ENCODE measurements around the gene PIM3.

The PIM3 gene

DNA sequence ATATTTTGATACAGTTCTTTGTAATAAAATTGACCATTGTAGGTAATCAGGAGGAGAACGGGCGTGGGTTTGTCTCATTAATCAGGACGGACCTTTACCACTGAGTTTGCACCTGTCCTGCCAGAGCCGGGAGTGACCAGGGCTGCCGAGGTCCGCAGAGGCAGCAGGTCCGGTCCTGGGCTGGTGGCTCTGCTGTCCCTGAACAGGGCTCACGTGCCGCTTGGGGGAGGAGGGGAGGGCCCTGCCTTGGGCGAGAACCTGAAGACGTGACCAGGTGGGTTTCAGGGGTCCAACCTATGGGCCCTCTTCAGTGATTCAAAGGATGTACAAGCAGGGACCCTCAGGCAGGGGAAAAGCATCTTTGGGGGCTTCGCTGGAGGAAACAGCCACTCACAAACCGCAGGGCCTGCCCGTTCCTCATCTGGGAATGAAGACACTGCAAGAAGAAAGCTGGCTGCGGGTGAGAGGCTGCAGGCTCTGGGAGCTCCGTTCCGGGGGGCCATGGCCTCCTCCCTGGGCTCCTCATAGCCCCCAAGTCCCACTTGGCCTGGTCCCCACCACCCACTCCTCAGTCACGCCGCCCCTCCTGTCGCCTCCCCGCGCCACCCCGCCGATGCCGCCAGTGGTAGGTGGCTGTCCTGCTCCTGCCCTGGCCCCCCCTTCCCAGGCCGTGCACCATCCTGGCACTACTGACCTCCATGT is 32.9 kb upstream of the PIM3 start:
- DNase-seq: no peak

DNA sequence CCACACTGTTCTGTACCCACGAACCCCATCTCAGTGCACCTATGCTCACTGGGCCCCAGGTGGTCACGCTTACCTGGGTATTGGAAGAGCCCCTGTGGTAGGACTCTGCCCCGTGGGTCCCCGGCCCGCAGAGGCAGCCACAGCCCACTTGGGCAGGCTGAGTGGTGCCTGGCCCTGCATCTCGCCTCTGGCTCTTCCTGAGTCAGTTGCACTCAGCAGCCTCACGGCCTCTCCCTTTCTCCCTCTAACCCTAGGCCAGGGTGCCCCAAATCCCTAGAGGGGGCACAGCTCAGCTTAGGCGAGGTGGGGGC is 32.4 kb upstream of the PIM3 start:
- no peak for DNase-seq

DNA sequence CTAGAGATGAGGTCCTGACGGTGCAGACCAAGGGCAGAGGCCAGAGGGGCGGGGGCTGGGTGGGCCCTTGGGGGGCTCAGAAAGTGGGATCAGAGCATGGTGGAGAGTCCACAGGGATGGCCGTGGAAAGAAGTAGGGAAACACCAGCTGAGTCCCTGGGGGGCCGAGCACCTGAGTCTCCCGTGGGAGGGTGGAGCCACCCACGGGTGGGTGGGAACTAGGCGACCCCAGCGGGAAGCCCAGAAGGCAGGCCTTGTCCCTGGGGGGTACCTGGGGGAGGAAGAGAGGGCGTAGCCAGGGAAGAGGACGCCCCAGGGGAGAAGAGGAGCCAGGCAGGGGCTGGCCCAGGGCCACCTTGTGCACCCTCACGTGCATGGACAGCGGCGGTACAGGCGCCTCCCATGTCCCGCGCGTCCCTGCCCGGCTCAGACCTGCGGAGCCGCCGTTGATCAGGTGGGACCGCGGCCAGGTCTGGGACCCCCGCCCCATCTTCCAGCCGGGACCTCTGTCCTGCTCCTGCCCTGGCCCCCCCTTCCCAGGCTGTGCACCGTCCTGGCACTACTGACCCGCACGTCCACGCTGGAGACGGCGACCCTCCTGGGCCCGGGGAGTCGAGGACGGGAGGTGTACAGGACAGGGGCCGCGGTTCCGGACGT is 31.9 kb upstream of the PIM3 start:
- no peak for DNase-seq

DNA sequence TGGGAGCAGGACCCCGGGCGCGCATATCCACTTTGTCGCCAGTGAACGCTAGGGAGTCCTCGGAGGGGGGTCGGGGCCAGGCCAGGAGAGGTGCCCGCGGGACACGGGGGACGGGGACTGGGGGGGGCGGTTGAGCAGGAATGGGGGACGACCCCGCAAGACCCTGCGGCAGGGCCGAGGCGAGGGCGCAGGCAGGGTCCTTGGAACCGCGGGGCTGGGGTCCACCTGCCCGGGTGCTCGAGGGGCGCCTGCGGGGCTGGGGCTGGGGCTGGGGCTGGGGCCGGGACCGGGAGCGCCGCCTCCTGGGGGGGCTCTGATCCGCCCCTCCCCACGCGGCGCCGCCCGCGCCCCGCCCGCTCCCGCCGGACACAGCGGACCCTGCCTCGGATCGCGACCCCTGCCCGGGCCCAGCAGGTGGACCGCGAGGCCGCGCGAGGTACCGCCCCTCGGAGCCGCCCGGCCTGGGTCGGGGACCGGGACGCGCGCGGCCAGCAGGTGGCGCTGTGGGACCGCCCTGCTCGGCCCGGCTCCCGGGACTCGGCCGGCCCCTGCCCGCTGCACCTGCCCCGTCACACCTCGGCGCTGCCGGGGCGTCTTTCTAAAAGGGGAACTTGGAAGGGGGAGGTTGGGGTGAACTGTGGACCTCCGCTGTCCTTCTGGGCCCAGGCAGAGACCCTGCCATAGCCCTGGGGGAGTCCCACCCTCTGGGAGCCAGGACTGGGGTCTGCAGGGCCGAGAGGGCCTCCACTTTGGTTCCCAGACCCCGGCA is 31.2 kb upstream of the PIM3 start:
- DNase-seq: peak in 17 of 56 donors; percentile 5 to 68 (median 31)

DNA sequence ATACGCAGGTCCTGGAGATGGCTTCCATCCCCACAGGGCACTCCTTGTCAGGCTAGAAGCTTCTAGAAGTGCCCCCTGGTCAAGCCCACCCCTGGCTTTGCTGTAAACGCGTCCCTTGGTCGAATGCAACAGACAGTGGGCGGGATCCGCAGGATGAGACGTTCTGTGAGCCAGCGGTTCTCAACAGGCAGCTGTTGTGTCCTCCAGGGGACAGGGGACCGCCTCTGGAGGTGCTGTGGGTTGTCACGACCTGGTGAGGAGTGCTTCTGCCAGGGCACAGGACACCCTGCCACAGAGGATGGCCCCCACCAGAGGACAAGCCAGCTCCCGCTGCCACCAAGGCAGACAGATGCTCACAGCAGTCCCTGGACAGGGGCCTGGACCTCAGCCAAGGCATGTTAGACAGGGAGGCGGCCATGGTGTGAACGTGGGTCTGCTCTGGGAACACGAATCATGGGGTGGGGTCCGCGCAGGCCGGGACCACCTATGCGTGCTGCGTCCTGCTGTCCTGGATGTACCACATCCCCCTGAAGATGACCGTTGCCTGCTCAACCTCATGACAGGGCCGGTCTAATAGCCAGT is 30.5 kb upstream of the PIM3 start:
- peak in 5 of 56 donors; percentile 10 to 37 (median 18) for DNase-seq

DNA sequence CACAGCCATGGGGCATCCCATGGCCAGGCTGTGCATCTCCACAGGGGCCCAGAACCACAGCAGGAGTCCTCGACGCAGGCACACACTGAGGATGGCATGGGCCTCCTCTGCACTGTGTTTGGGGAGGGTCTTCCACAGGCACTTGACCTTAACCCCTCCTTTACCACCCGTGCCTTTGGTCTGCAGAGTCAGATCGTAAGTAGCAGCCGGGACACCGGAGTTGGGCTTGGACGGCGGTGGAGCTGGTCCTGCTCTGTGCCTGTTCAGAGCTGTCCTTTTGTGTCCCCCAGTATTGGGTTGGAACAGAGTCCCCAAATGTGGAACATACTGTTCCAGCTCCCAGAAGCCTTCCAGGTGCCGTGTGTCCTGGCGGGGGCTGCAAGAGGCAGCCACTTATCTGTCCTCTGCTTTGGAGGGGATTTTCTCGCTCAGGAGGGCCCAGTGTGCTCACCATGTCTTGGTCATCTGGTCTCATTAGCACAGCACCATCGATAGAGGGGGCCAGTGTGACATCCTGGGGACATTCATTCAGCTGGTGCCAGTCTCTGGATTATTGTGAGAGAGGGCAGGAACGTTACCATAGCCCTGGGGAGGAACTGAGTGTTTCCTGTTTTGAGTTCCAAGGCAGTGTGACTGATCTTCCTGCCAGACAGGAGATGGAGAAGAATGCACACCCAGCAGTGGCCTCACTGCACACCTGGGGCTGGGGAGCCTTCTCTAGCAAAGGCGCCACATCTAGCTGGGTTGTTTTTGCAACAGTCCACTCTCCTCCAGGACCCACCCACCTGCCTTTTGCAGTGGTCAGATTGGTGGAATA is 29.8 kb upstream of the PIM3 start:
- peak in 47 of 56 donors; percentile 20 to 76 (median 51) for DNase-seq

DNA sequence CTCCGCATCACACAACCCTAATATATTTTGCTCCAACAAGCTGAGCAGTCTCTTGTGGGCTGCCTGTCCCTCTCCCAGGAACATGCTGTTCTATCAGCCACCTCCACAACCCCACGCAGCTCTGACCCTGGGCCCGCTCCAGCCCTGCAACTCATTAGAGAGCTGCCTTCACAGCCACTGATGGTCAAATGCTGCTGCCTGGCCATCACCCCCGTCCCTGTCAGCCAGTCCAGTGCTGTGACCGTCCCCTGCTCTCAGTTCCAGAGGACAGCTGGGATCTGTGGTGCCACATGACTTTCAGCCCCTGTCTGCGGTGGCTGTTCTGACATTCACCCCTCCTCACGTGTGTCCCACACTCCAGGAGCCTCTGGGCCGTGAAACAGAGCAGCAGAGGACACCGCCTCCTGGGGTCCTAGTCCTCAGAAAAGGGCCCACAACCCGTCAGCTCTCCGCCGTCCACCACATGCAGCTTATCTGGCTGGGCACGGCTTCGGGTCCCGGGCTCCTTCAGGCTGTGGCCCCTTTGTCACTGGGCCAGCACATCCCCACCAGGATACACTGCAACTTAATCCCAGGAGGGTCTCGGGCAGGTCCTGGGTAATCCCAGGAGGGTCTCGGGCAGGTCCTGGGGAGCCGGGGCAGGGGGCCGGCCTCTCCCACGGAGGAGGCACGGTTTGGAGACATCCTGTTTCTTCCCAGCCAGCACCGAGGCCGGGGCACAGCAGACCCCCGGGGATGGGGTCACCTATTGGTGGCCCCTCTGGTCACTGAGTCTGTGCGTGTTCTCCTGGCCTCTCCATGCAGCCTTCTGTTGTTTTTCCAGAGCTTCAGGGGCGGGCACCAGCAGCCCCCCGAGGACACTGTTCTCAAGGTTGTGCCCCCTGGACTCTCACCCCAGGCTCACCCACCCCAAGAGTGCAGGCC is 27.1 kb upstream of the PIM3 start:
- peak in 35 of 56 donors; percentile 17 to 75 (median 44) for DNase-seq

DNA sequence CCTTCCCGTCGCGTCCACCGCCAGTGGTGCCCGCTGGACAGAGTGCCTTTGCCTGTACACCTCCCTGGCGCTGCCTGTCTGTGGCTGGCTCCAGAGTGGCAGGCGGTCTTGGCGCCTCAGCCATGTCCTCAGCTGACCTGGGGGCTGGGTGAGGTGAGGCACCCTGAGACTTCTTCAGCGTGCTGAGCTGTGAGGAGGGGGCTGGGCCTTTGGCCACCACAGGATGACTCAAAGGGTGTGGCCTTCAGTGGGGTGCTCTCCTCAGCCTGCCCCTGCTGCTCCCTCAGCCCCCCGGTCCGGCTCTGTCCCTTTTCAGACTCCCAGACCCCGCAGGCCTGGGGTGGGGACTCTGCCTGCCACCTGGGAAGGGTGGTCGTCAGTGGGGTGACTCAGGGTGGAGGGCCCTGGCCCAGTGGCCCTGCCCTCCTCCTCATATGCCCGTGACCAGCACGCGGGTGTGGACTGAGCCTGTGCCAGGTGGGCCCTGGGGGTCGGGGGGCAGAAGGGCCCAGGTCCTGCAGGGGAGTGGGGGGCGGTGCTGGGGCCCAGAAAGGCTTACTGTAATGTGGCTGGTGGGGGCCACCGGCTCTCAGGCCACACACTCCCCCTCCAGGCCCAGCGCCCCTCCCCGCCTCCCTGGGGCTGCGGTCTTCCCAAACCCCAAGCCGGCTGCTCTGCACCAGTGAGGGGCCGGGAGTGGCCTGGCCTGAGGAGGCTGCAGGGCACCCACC is 26.2 kb upstream of the PIM3 start:
- DNase-seq: peak in 18 of 56 donors; percentile 7 to 69 (median 28)

DNA sequence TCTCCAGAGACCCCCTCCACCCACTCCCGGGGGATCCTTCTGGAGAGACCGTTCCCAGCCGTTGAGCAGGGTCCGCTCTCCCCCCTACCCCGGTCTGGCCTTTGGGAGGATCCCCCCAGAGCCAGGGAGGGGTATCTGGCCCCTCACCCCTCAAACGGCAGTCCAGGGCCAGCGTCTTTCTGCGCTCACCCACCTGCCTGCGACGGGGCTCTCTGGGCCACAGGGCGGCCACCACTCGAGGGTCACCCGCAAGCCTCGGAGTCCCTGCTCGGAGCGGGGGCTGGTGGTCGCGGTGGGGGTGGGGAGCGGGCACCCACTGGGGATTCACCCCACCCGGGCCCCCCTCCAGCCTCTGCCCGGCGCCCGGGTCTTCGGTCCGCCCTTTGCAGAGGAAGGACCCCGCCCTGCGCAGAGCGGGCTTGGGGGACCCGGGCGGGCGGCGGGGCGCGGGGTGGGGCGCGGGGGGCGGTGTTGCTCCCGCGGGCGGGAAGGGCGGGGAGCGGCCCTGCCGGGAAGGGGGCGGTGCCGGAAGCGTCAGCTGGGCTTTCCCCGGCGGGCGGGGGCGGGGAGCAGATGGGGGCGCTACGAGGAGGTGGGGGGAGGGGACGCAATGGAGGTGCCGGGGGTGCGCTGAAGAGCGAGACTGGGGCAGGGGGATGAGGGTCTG is 25.5 kb upstream of the PIM3 start:
- DNase-seq: peak in 37 of 56 donors; percentile 4 to 81 (median 38)

DNA sequence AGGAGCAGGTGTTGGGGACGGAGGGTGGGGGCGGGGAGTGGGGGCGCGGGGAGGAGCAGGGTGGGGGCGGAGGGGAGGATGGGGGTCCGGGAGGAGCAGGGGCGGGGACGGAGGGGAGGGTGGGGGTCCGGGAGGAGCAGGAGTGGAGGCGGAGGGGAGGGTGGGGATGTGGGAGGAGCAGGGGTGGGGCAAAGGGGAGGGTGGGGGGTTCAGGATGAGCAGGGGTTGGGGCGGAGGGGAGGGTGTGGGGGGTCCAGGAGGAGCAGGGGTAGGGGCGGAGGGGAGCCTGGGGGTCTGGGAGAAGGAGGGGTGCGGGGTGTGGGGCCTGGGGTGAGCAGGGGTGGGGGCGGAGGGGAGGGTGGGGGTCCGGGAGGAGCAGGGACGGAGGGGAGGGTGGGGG is 25.0 kb upstream of the PIM3 start:
- DNase-seq: peak in 5 of 56 donors; percentile 30 to 57 (median 46)

DNA sequence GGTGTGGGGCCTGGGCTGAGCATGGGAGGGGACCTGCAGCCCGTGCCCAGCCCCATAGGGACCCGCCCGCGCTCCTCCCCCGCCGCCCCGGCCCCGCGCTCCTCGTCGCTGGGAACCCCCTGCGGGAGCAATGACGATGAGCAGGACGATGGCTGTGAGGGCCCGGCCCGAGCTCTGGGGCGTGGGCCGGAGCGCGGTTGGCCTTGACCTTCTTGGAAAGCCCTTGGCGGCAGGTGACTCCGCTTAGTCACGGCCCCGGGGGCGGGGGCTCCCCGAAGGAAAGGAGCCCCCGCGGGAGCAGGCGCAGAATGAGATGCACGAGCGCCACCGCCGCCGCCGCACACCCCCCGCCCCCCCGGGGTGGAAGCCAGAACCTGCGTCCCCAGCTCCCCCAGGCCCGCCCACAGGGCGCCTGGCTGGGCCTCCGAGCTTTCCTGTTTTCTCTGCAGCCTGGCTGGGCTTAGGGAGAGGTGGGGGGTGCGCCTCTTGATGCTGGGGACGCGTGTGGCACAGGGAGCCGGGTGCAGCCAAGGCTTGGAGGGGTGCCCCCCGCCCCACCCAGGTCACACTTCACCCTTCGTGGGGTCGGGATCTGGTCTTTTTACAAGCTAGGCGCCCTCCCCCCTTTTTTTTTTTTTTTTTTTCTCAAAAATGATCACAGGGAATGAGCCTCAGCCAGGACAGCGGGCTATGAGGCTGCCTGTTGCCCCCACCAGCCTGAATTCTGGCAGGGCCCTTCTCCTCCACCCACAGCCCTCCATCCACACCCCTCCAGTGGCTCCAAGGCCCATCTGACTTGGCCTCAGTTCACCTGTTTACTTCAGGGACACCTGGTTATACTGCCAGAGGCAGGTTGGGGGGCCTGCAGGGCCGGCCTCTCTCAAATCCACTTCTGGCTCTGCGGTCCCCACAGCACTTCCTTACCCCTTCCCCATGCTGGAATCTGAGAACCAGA is 24.3 kb upstream of the PIM3 start:
- DNase-seq: peak in 46 of 56 donors; percentile 24 to 86 (median 62)

DNA sequence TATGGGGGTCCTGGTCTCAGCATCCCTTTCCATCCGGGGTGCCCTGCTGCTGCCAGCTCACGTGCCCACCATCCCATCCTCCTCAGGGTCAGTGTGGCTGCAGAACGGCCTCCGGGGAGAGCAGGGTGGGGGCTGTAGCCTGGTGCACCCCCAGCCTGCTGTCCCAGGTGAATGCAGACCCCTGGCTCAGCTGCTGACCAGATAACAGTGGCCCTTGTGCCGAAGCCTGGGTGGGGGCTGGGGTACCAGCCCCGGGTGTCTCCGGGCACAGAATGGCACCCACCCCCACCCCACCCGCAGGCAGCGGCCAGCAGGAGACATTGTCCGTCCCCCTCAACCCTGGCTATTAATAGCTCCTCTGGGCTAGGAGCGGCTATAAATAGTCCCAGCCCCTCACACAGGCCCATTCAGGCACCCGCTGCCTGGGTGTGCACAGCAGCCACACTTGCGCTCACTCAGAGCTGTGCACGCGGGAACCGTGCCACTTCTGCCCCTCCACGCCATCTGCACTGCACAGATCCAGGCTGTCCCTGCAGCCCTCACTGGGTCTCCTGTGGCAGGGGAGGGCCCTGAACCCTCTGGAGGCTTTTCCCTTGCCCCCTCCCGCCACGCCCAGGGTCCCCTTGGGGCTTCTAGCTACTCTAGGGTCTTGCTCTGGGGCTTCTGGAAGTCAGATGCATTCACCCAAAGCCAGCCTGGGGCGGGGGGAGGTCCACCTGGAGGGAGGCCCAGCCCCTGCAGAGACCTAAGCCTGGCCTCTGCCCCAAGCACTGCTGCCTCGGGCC is 23.4 kb upstream of the PIM3 start:
- peak in 50 of 56 donors; percentile 33 to 90 (median 72) for DNase-seq

DNA sequence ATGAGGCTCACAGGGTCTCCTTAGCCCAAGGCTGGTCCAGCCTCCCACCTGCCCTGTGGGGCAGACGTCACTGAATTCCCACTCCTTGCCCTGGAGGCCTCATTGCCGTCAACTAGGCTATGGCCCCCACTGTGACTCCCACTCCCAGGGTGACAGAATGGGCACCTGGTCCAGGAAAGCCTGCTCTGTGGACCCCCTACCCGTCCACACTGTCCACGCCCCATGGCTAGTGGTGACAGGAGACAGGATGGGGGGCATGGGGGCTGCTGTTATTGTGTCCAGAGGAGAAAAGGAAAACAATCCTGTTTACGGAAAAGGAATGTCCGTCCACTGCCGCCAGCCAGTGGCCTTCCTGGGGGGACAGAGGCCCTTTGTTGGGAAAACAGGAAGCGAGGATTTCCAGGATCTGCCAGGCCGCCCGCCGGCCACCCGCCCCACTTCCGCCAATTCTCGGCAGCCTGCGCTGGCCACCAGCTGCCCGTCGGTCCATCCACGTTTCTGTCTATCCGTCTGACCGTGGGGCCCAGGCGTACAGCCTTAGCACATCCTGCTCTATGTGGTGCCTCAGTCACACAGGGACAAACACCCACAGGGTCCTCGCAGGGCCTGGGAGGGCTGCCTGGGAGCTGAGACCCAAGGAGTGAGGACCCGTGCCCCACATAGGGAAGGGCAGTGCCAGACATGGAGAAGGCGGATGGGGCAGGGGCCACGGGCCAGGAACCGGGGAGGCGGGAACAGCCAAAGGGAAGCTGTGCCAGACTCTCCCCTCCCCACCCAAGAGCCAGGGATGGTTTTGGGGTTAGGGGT is 22.6 kb upstream of the PIM3 start:
- DNase-seq: peak in 50 of 56 donors; percentile 25 to 81 (median 59)

DNA sequence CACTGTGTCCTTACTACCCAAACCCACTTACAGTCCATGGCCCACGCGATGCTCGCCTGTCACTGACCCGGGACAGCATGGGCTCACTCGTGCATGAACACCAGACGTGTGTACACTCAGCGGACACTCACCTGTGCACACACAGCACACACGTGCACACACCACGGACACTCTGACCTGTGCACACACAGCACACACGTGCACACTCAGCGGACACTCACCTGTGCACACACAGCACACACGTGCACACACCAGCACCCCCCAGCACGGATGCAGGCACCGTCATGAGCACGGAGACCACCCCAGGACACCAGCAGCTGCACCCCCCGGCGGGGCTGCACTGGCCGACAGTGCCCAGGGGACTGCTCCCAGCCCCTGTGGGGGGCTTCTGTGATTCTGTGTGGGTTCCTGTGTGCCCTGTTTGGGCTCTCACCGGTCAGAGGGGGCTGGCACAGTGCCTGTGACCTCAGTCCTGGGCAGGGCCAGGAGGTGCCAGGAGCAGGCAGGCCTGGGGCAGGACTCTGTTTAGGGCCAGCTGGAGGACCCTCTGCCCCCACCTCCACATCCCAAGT is 21.9 kb upstream of the PIM3 start:
- no peak for DNase-seq
